GM18505 (cell line): ENCODE measurements around the gene ARHGAP42.

Experiments
- ATAC-seq: cut with Tn5 transposase; IDR thresholded peaks from one replicate; pipeline ENCODE4 v1.9.1; 2021; ENCODE audit not compliant: unreplicated experiment
- POLR2A ChIP-seq: IDR thresholded peaks from 4 replicates; pipeline ENCODE4 v1.6.1; 2011; ENCODE audit warnings: borderline replicate concordance; ENCODE audit not compliant: insufficient read depth, insufficient read length; ENCODE audit errors: extremely low read depth

Gene ARHGAP42

GRCh38 chr11:100777736-100778135, 90.6 kb downstream of the ARHGAP42 start:
- no peak for TF ChIP-seq POLR2A
- no peak for ATAC-seq

- no peak for ATAC-seq
- TF ChIP-seq POLR2A = no peak
Observed at GRCh38 chr11:100778166-100778785, 91.2 kb downstream of the ARHGAP42 start.

- TF ChIP-seq POLR2A = no peak
- no peak for ATAC-seq
Observed at GRCh38 chr11:100780470-100780869, 93.4 kb downstream of the ARHGAP42 start.

- ATAC-seq = no peak
- no peak for TF ChIP-seq POLR2A
Observed at GRCh38 chr11:100785148-100785983, 98.3 kb downstream of the ARHGAP42 start.

- no peak for ATAC-seq
- TF ChIP-seq POLR2A = no peak
Observed at GRCh38 chr11:100788561-100789295, 101.6 kb downstream of the ARHGAP42 start.

GRCh38 chr11:100789500-100789899, 102.4 kb downstream of the ARHGAP42 start:
- TF ChIP-seq POLR2A = no peak
- no peak for ATAC-seq

GRCh38 chr11:100790073-100790472, 103.0 kb downstream of the ARHGAP42 start:
- TF ChIP-seq POLR2A = no peak
- no peak for ATAC-seq

- TF ChIP-seq POLR2A = no peak
- no peak for ATAC-seq
Observed at GRCh38 chr11:100791103-100791502, 104.0 kb downstream of the ARHGAP42 start.

- no peak for ATAC-seq
- TF ChIP-seq POLR2A = no peak
Observed at GRCh38 chr11:100791860-100792259, 104.8 kb downstream of the ARHGAP42 start.

- TF ChIP-seq POLR2A = no peak
- no peak for ATAC-seq
Observed at GRCh38 chr11:100793525-100793924, 106.4 kb downstream of the ARHGAP42 start.

- no peak for ATAC-seq
- TF ChIP-seq POLR2A = no peak
Observed at GRCh38 chr11:100794446-100794845, 107.4 kb downstream of the ARHGAP42 start.

- no peak for ATAC-seq
- no peak for TF ChIP-seq POLR2A
Observed at GRCh38 chr11:100799445-100799844, 112.4 kb downstream of the ARHGAP42 start.

- ATAC-seq = no peak
- no peak for TF ChIP-seq POLR2A
Observed at GRCh38 chr11:100800202-100800601, 113.1 kb downstream of the ARHGAP42 start.

GRCh38 chr11:100801225-100801999, 114.3 kb downstream of the ARHGAP42 start:
- no peak for ATAC-seq
- no peak for TF ChIP-seq POLR2A
